Endothelial cell of hepatic sinusoid (primary cell): ENCODE results near the gene RNF121.

ENCODE experiments used
- in situ Hi-C: cut with HindIII; loops from 2 replicates; pipeline ENCODE4 v1.10.0; 2017; ENCODE audit warnings: low sequenced_read_pairs

The RNF121 gene

GRCh38 chr11:72004515-72005346 is 75.9 kb downstream of the RNF121 start:
- in situ Hi-C loops, result loop anchor here (5.0 kb wide), 1 partner anchor 47 kb away; no protein-coding TSS in a partner anchor

GRCh38 chr11:72005347-72006260 is 76.8 kb downstream of the RNF121 start:
- in situ Hi-C loops, result loop anchor here (5.0 kb wide), 1 partner anchor 48 kb away; no protein-coding TSS in a partner anchor

- in situ Hi-C loops, result loop anchor here (5.0 kb wide), 1 partner anchor 49 kb away; no protein-coding TSS in a partner anchor
Observed at GRCh38 chr11:72006309-72007088, 77.7 kb downstream of the RNF121 start.

- in situ Hi-C loops, result loop anchor here (5.0 kb wide), 1 partner anchor 50 kb away; no protein-coding TSS in a partner anchor
Observed at GRCh38 chr11:72007089-72007476, 78.2 kb downstream of the RNF121 start.

GRCh38 chr11:72007587-72007986 is 78.7 kb downstream of the RNF121 start:
- in situ Hi-C loops, result loop anchor here (5.0 kb wide), 1 partner anchor 50 kb away; no protein-coding TSS in a partner anchor

- in situ Hi-C loops, result loop anchor here (5.0 kb wide), 1 partner anchor 51 kb away; no protein-coding TSS in a partner anchor
Observed at GRCh38 chr11:72008728-72009127, 79.9 kb downstream of the RNF121 start.

- in situ Hi-C loops, result loop anchor here (5.0 kb wide), 1 partner anchor 52 kb away; no protein-coding TSS in a partner anchor
Observed at GRCh38 chr11:72009156-72009555, 80.3 kb downstream of the RNF121 start.

GRCh38 chr11:72010529-72011233 is 81.8 kb downstream of the RNF121 start:
- in situ Hi-C loops, result no loop called here

- in situ Hi-C loops, result no loop called here
Observed at GRCh38 chr11:72012091-72012630, 83.3 kb downstream of the RNF121 start.

- in situ Hi-C loops, result no loop called here
Observed at GRCh38 chr11:72012897-72013721, 84.3 kb downstream of the RNF121 start.

- in situ Hi-C loops, result no loop called here
Observed at GRCh38 chr11:72013765-72014711, 85.2 kb downstream of the RNF121 start.

GRCh38 chr11:72014761-72015320 is 86.0 kb downstream of the RNF121 start:
- in situ Hi-C loops, result no loop called here

- in situ Hi-C loops, result no loop called here
Observed at GRCh38 chr11:72015511-72016061, 86.7 kb downstream of the RNF121 start.

GRCh38 chr11:72018171-72018570 is 89.3 kb downstream of the RNF121 start:
- in situ Hi-C loops, result no loop called here

- in situ Hi-C loops, result no loop called here
Observed at GRCh38 chr11:72023335-72023734, 94.5 kb downstream of the RNF121 start.

GRCh38 chr11:72024069-72024754 is 95.4 kb downstream of the RNF121 start:
- in situ Hi-C loops, result no loop called here
